MCF 10A (cell line): ENCODE data around the gene OR4K14. TPM values are rescaled to one million over a fixed set of nuclear protein-coding genes. Genes with fewer than 3 reads are reported as not detected.

Source experiments
- BruUV-seq: library from RNA; stranded (reverse); fragments of 400-500 nt; replicated peaks from 2 replicates; lab custom pipeline; 2021; lab: Mats Ljungman, UMichigan
- CTCF ChIA-PET: fragments of 300-600 bp; sonication (Branson Sonifier 250); formaldehyde crosslinking; extraction: SDS; loops from one replicate; lab custom pipeline; 2021; ENCODE audit warnings: antibody characterized with exemption, inconsistent platforms; lab: Yijun Ruan, JAX
- POLR2A ChIA-PET: fragments of 300-600, 350-650 bp; sonication (Branson Sonifier 250); formaldehyde crosslinking; extraction: SDS; loops from one replicate; lab custom pipeline; 2020; ENCODE audit warnings: antibody characterized with exemption, inconsistent platforms; lab: Yijun Ruan, JAX
- DNase-seq: peaks from one replicate; pipeline ENCODE4 v3.0.0-alpha.2; 2018; ENCODE audit not compliant: unreplicated experiment
- H3K27ac Mint-ChIP-seq: one replicate; pipeline ENCODE4 v1.8.0; 2022; ENCODE audit warnings: mild to moderate bottlenecking, low read depth, mixed read lengths; ENCODE audit not compliant: unreplicated experiment
- H3K27me3 Mint-ChIP-seq: one replicate; pipeline ENCODE4 v1.8.0; 2022; ENCODE audit warnings: mixed read lengths; ENCODE audit not compliant: insufficient read depth, unreplicated experiment
- H3K36me3 Mint-ChIP-seq: one replicate; pipeline ENCODE4 v1.8.0; 2022; ENCODE audit warnings: mild to moderate bottlenecking, moderate library complexity, mixed read lengths; ENCODE audit not compliant: insufficient read depth, unreplicated experiment
- H3K4me1 Mint-ChIP-seq: one replicate; pipeline ENCODE4 v1.8.0; 2022; ENCODE audit warnings: mixed read lengths; ENCODE audit not compliant: insufficient read depth, unreplicated experiment
- H3K4me3 Mint-ChIP-seq: one replicate; pipeline ENCODE4 v1.8.0; 2022; ENCODE audit warnings: mild to moderate bottlenecking, moderate library complexity, mixed read lengths; ENCODE audit not compliant: unreplicated experiment
- H3K9me3 Mint-ChIP-seq: one replicate; pipeline ENCODE4 v1.8.0; 2022; ENCODE audit warnings: mixed read lengths; ENCODE audit not compliant: unreplicated experiment
- intact Hi-C: fragments of 100-400 bp; cut with micrococcal nuclease; formaldehyde crosslinking; loops from 2 replicates; pipeline ENCODE4 v1.14.1; 2022
- total RNA-seq: library from RNA; stranded (reverse); gene quantifications from 2 replicates; pipeline ENCODE4 v1.2.3, GENCODE V29; 2022
- TF ChIP-seq, protein P1 (sequence below): fragments of 200-600 bp; IDR thresholded peaks from one replicate; pipeline ENCODE4 v1.8.0; 2022; ENCODE audit warnings: antibody characterized with exemption, mild to moderate bottlenecking; ENCODE audit not compliant: unreplicated experiment

OR4K14 gene
- total RNA-seq, 1 experiment from 2014 or later: not detected

DNA sequence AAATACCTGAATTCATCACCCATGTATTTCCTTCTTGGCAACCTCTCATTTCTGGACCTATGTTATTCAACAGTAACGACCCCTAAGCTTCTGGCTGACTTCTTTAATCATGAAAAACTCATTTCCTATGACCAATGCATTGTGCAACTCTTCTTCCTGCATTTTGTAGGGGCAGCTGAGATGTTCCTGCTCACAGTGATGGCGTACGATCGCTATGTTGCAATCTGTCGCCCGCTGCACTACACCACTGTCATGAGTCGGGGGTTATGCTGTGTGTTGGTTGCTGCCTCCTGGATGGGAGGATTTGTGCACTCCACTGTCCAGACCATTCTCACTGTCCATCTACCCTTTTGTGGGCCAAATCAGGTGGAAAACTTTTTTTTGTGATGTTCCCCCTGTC, 16.8 kb downstream of the OR4K14 start:
- H3K4me1 Mint-ChIP-seq: no peaks in the 10 kb centered on the region
- peaks cover 8% of the 10 kb centered on the region for H3K9me3 Mint-ChIP-seq
- intact Hi-C loops: no loop called here
- no peak overlapping the region for H3K4me3 Mint-ChIP-seq
- TF ChIP-seq, protein P1, sequence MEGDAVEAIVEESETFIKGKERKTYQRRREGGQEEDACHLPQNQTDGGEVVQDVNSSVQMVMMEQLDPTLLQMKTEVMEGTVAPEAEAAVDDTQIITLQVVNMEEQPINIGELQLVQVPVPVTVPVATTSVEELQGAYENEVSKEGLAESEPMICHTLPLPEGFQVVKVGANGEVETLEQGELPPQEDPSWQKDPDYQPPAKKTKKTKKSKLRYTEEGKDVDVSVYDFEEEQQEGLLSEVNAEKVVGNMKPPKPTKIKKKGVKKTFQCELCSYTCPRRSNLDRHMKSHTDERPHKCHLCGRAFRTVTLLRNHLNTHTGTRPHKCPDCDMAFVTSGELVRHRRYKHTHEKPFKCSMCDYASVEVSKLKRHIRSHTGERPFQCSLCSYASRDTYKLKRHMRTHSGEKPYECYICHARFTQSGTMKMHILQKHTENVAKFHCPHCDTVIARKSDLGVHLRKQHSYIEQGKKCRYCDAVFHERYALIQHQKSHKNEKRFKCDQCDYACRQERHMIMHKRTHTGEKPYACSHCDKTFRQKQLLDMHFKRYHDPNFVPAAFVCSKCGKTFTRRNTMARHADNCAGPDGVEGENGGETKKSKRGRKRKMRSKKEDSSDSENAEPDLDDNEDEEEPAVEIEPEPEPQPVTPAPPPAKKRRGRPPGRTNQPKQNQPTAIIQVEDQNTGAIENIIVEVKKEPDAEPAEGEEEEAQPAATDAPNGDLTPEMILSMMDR: no peak
- ChIA-PET CTCF (no interaction called here), POLR2A (no interaction called here)
- H3K27me3 Mint-ChIP-seq: peaks cover 26% of the 10 kb centered on the region
- H3K36me3 Mint-ChIP-seq: no peaks in the 10 kb centered on the region
- no peak overlapping the region for H3K27ac Mint-ChIP-seq
- BruUV-seq: no TSS peak
- DNase-seq: no peak

DNA sequence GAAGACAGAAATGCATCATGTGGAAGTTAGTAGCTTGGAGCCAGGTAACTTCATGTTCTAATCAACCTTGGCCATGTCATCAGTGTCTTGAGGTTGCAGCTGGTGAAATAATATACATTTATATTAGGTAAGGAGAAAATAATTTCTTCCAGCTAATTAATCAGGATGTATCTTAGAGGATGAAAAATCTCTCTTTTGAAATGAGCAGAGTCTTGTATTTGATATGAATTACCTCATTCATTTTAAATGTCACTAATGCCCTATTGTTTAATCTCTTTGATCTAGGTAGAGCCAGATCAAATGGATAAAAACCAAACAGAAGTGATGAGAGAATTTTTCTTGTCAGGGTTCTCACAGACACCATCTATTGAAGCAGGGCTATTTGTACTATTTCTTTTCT, 17.2 kb downstream of the OR4K14 start, which contains the start of gene OR4Q2:
OR4Q2 (plus strand) TSS at position 301 of the 400 bp plus-strand sequence.
- H3K27ac Mint-ChIP-seq: no peak within 1 kb of the TSS
- H3K9me3 Mint-ChIP-seq: peaks cover 8% of the 10 kb centered on the region
- DNase-seq: no peak
- TF ChIP-seq, protein P1: no peak
- BruUV-seq: no TSS peak
- H3K36me3 Mint-ChIP-seq: no peaks in the 10 kb centered on the region
- H3K4me1 Mint-ChIP-seq: no peaks in the 10 kb centered on the region
- H3K4me3 Mint-ChIP-seq: no peak within 1 kb of the TSS
- intact Hi-C loops: no loop called here
- POLR2A ChIA-PET: no interaction called here
- H3K27me3 Mint-ChIP-seq: peaks cover 29% of the 10 kb centered on the region
- CTCF ChIA-PET: no interaction called here

DNA sequence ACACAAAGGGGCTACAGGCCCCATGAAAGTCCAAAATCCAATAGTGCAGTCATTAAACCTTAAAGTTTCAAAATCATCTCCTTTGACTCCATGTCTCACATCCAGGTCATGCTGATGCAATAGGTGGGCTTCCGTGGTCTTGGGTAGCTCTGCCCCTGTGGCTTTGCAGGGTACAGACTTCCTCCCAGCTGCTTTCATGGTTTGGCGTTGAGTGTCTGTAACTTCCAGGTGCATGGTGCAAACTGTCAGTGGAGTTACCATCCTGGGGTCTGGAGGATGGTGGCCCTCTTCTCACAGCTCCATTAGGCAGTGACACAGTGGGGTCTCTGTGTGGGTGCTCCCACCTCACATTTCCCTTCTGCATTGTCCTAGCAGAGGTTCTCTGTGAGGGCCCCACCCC, 25.7 kb downstream of the OR4K14 start:
- intact Hi-C loops: no loop called here
- CTCF ChIA-PET: no interaction called here
- no peak overlapping the region for H3K27ac Mint-ChIP-seq
- TF ChIP-seq, protein P1: no peak
- H3K27me3 Mint-ChIP-seq: peaks cover 25% of the 10 kb centered on the region
- no peaks in the 10 kb centered on the region for H3K4me1 Mint-ChIP-seq
- POLR2A ChIA-PET: no interaction called here
- H3K36me3 Mint-ChIP-seq: no peaks in the 10 kb centered on the region
- DNase-seq: no peak
- no TSS peak for BruUV-seq
- H3K4me3 Mint-ChIP-seq: no peak overlapping the region
- no peaks in the 10 kb centered on the region for H3K9me3 Mint-ChIP-seq

DNA sequence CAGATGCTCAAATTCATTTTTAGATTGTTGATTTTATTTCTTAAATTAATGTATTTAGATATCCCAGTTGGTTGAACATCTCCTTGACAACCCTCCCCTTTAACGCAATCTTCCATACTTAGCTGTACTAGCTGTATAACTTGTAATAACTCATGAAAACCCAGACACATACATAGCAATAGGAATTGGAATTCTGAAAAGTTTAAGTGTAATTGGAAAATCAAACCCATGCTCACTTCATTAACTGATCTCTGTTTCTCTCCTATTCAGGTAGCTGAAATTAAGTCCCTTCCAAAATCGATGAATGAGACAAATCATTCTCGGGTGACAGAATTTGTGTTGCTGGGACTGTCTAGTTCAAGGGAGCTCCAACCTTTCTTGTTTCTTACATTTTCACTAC, 43.8 kb downstream of the OR4K14 start, which contains the start of gene OR4K15:
OR4K15 (plus strand) TSS at position 301 of the 400 bp plus-strand sequence; CDS start at position 301, 0 bp downstream.
- Mint-ChIP-seq H3K27ac (no peak within 1 kb of the TSS), H3K36me3 (no peaks in the 10 kb centered on the region), H3K4me1 (no peaks in the 10 kb centered on the region), H3K9me3 (no peaks in the 10 kb centered on the region), H3K4me3 (no peak within 1 kb of the TSS), H3K27me3 (peaks cover 33% of the 10 kb centered on the region)
- TF ChIP-seq, protein P1: no peak
- BruUV-seq: no TSS peak
- ChIA-PET POLR2A (no interaction called here), CTCF (no interaction called here)
- intact Hi-C loops: no loop called here
- DNase-seq: no peak
